ENCODE results near the gene TBC1D25.
A peak's percentile ranks its signal among the peaks of the same experiment; 100 is the strongest.
"Not testable (repeated sequence)": the region's sequence is repeated elsewhere in the genome, so short reads cannot be mapped to it uniquely, and the experiment has no call there.

Gene TBC1D25

GRCh38 chrX:48516285-48516684 lies 23.2 kb upstream of the TBC1D25 start:
- DNase-seq, result no peak

GRCh38 chrX:48516987-48517386 lies 22.5 kb upstream of the TBC1D25 start:
- DNase-seq, result no peak

GRCh38 chrX:48519481-48519880 lies 20.0 kb upstream of the TBC1D25 start:
- DNase-seq, result not testable (repeated sequence)

GRCh38 chrX:48520455-48520854 lies 19.1 kb upstream of the TBC1D25 start:
- no peak for DNase-seq

GRCh38 chrX:48520976-48521352 lies 18.6 kb upstream of the TBC1D25 start:
- no peak for DNase-seq

- DNase-seq, result peak; percentile 92
Measured at GRCh38 chrX:48521353-48522243, 17.9 kb upstream of the TBC1D25 start, which contains the start of gene EBP. TSS of gene EBP (plus strand) at chrX:48521808. CDS start at chrX:48523772, 1,964 bp downstream.

- no peak for DNase-seq
Measured at GRCh38 chrX:48522291-48522690, 17.2 kb upstream of the TBC1D25 start.

- no peak for DNase-seq
Measured at GRCh38 chrX:48523682-48524081, 15.8 kb upstream of the TBC1D25 start.

GRCh38 chrX:48525853-48526252 lies 13.7 kb upstream of the TBC1D25 start:
- not testable (repeated sequence) for DNase-seq

- no peak for DNase-seq
Measured at GRCh38 chrX:48530736-48531135, 8.8 kb upstream of the TBC1D25 start.

GRCh38 chrX:48531358-48531959 lies 8.1 kb upstream of the TBC1D25 start:
- DNase-seq, result no peak

- no peak for DNase-seq
Measured at GRCh38 chrX:48532161-48532560, 7.4 kb upstream of the TBC1D25 start.

GRCh38 chrX:48533165-48533564 lies 6.3 kb upstream of the TBC1D25 start:
- no peak for DNase-seq

- DNase-seq, result no peak
Measured at GRCh38 chrX:48538641-48539344, 721 bp upstream of the TBC1D25 start.

- peak; percentile 51 for DNase-seq
Measured at GRCh38 chrX:48540028-48540375, 488 bp downstream of the TBC1D25 start.

- DNase-seq, result no peak
Measured at GRCh38 chrX:48540480-48540879, 966 bp downstream of the TBC1D25 start.

- no peak for DNase-seq
Measured at GRCh38 chrX:48541140-48541814, 1.8 kb downstream of the TBC1D25 start.

GRCh38 chrX:48548871-48549270 lies 9.4 kb downstream of the TBC1D25 start:
- DNase-seq, result no peak

- not testable (repeated sequence) for DNase-seq
Measured at GRCh38 chrX:48555731-48556325, 16.3 kb downstream of the TBC1D25 start.

- no peak for DNase-seq
Measured at GRCh38 chrX:48558271-48558670, 18.8 kb downstream of the TBC1D25 start.

GRCh38 chrX:48559636-48560035 lies 20.1 kb downstream of the TBC1D25 start:
- no peak for DNase-seq

GRCh38 chrX:48560056-48560455 lies 20.5 kb downstream of the TBC1D25 start:
- DNase-seq, result no peak

GRCh38 chrX:48560681-48561080 lies 21.2 kb downstream of the TBC1D25 start:
- no peak for DNase-seq

All from activated CD4-positive, alpha-beta T cell treated with anti-CD3 and anti-CD28 coated beads, Interleukin-2, amount 50 U/mL, for 1 hour (primary cell).